PC-9 (cell line): Measurements from ENCODE around the gene CCPG1.

ENCODE experiments used
- EZH2 ChIP-seq: fragments of 200-600 bp; sonication (generic); IDR thresholded peaks from 2 replicates; pipeline ENCODE4 v1.8.0; 2017; ENCODE audit warnings: antibody characterized with exemption, low read depth
- TF ChIP-seq, protein P1 (sequence below): fragments of 200-600 bp; sonication (generic); conservative IDR thresholded peaks from 2 replicates; pipeline ENCODE4 v1.6.1; 2017; ENCODE audit warnings: mixed run types, antibody characterized with exemption, mild to moderate bottlenecking, moderate library complexity

DNA sequence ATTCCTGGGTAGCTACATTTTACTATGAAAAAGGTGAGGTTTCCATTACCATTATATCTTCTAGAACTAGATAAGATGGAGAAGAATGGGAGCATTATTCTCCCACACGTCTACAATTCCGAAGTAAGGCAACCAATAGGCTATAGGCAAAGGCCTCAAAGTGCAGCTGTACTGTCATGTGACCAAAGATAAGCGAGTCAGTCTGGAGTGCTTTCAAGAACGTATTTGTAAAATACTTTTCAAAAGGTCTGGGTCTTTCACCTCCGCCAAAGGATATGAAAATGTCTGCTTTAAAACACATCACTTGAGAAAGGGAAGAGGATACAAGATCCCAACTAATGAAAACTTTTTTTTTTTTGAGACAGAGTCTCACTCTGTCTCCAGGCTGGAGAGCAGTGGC is 9.9 kb downstream of the CCPG1 start:
- TF ChIP-seq EZH2: no peak
- TF ChIP-seq, protein P1, sequence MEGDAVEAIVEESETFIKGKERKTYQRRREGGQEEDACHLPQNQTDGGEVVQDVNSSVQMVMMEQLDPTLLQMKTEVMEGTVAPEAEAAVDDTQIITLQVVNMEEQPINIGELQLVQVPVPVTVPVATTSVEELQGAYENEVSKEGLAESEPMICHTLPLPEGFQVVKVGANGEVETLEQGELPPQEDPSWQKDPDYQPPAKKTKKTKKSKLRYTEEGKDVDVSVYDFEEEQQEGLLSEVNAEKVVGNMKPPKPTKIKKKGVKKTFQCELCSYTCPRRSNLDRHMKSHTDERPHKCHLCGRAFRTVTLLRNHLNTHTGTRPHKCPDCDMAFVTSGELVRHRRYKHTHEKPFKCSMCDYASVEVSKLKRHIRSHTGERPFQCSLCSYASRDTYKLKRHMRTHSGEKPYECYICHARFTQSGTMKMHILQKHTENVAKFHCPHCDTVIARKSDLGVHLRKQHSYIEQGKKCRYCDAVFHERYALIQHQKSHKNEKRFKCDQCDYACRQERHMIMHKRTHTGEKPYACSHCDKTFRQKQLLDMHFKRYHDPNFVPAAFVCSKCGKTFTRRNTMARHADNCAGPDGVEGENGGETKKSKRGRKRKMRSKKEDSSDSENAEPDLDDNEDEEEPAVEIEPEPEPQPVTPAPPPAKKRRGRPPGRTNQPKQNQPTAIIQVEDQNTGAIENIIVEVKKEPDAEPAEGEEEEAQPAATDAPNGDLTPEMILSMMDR: no peak
